Measurements from ENCODE around the gene EXT2.

Gene EXT2

DNA sequence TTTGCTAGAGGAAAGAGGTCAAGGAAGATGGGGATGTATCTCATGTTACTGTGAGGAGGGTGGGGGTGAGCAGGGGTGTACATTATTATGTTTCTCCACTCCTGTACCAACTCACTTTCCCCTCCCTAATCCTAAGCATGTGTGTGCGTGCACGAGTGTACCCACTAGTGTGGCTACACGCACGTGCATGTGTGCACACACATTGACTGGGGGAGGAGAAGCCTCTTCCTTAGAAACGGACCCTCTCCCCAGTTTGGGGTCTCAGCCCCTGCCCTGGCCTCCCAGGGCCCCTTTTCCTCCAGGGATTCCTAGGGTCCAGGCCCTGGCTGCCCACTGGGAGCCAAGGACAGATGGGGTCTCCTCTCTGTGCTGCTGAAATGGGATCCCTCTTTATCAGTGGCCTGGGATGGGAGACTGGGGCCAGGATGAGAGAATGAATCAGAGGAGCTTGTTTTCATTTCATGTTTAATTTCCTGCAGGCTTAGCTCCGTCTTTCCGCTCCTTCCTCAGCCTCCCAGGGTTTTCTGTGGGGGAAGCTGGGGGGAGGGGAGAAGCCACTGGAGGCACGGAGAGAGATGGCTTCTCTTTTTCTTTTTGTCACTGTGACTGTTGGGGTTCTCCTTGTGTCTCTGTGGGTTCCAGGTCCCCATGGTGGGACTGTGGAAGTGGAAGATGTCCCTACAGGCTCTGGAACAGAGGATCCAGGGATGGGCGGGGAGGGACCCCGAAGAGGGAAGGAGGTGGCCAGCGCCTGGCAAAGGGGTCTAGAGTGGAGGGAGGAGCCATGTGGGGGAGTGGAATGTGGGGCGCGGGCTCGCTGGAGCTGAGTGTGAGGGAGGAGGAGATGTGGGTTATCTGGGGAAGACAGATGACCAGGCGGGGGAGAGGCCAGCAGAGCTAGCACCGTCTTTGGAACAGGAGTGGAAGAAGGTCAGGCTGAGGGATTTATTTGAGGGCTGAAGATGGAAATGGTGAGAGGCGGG lies 174.2 kb downstream of the EXT2 start:
- TF ChIP-seq, protein P1, sequence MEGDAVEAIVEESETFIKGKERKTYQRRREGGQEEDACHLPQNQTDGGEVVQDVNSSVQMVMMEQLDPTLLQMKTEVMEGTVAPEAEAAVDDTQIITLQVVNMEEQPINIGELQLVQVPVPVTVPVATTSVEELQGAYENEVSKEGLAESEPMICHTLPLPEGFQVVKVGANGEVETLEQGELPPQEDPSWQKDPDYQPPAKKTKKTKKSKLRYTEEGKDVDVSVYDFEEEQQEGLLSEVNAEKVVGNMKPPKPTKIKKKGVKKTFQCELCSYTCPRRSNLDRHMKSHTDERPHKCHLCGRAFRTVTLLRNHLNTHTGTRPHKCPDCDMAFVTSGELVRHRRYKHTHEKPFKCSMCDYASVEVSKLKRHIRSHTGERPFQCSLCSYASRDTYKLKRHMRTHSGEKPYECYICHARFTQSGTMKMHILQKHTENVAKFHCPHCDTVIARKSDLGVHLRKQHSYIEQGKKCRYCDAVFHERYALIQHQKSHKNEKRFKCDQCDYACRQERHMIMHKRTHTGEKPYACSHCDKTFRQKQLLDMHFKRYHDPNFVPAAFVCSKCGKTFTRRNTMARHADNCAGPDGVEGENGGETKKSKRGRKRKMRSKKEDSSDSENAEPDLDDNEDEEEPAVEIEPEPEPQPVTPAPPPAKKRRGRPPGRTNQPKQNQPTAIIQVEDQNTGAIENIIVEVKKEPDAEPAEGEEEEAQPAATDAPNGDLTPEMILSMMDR (conservative IDR thresholded peaks at IDR 0.05; ENCODE audit: low read depth, low read length), result no peak
- peak overlapping the region; percentile 20 for H3K4me3 ChIP-seq (ENCODE audit: low read depth, low read length)
- DNase-seq (ENCODE audit: low read depth), result peak; percentile 60

- no peak overlapping the region for H3K4me3 ChIP-seq (ENCODE audit: low read depth, low read length)
- peak; percentile 50 for DNase-seq (ENCODE audit: low read depth)
- TF ChIP-seq, protein P1 (conservative IDR thresholded peaks at IDR 0.05; ENCODE audit: low read depth, low read length), result no peak
Measured at GRCh38 chr11:44270403-44271273, 175.2 kb downstream of the EXT2 start.

GRCh38 chr11:44271286-44271685 lies 175.8 kb downstream of the EXT2 start:
- no peak overlapping the region for H3K4me3 ChIP-seq (ENCODE audit: low read depth, low read length)
- DNase-seq (ENCODE audit: low read depth), result no peak
- TF ChIP-seq, protein P1 (conservative IDR thresholded peaks at IDR 0.05; ENCODE audit: low read depth, low read length), result no peak

GRCh38 chr11:44274404-44274803 lies 178.9 kb downstream of the EXT2 start:
- no peak overlapping the region for H3K4me3 ChIP-seq (ENCODE audit: low read depth, low read length)
- no peak for DNase-seq (ENCODE audit: low read depth)
- TF ChIP-seq, protein P1 (conservative IDR thresholded peaks at IDR 0.05; ENCODE audit: low read depth, low read length), result no peak

GRCh38 chr11:44275241-44275640 lies 179.8 kb downstream of the EXT2 start:
- TF ChIP-seq, protein P1 (conservative IDR thresholded peaks at IDR 0.05; ENCODE audit: low read depth, low read length), result no peak
- no peak for DNase-seq (ENCODE audit: low read depth)
- H3K4me3 ChIP-seq (ENCODE audit: low read depth, low read length), result no peak overlapping the region

- no peak overlapping the region for H3K4me3 ChIP-seq (ENCODE audit: low read depth, low read length)
- TF ChIP-seq, protein P1 (conservative IDR thresholded peaks at IDR 0.05; ENCODE audit: low read depth, low read length), result no peak
- no peak for DNase-seq (ENCODE audit: low read depth)
Measured at GRCh38 chr11:44275961-44276550, 180.6 kb downstream of the EXT2 start.

Data from choroid plexus epithelial cell (primary cell).